Lung (tissue), 12 donors: ENCODE results near the gene INSM2. TPM values are rescaled to one million over a fixed set of nuclear protein-coding genes. Genes with fewer than 3 reads are reported as not detected.

Source experiments
- ATAC-seq: fragments of 200-7000 bp; cut with Tn5 transposase; one replicate; pipeline ENCODE4 v1.9.1; 2020; ENCODE audit warnings: moderate number of reproducible peaks; ENCODE audit not compliant: insufficient read depth, low FRiP score
- DNase-seq, 3 donors: peaks; one replicate each; pipeline ENCODE4 v3.0.0-alpha.2; 2013 to 2017
- H3K27ac ChIP-seq, 2 donors: one replicate each; pipeline ENCODE4 v1.5.1; 2013; ENCODE audit warnings: mild to moderate bottlenecking in 2 of 2, moderate library complexity in 2 of 2, control low read depth in 1 of 2, inconsistent platforms in 1 of 2, low read depth in 1 of 2, low read length in 1 of 2
- H3K27me3 ChIP-seq, 3 donors: one replicate each; pipeline ENCODE4 v1.5.1; 2013; ENCODE audit warnings: low read length in 2 of 3; ENCODE audit not compliant: control insufficient read depth in 3 of 3, insufficient read depth in 3 of 3
- H3K36me3 ChIP-seq, 4 donors: one replicate each; pipeline ENCODE4 v1.5.1; 2013; ENCODE audit warnings: low read length in 4 of 4, mild to moderate bottlenecking in 1 of 4, moderate library complexity in 1 of 4; ENCODE audit not compliant: control insufficient read depth in 4 of 4, insufficient read depth in 4 of 4
- H3K4me1 ChIP-seq, 5 donors: one replicate each; pipeline ENCODE4 v1.5.1; 2013; ENCODE audit warnings: low read length in 5 of 5, mild to moderate bottlenecking in 2 of 5, moderate library complexity in 1 of 5; ENCODE audit not compliant: control insufficient read depth in 5 of 5, insufficient read depth in 5 of 5
- H3K4me3 ChIP-seq: one replicate; pipeline ENCODE4 v1.5.1; 2013; ENCODE audit warnings: mild to moderate bottlenecking, control low read depth, moderate library complexity
- H3K9ac ChIP-seq, 2 donors: one replicate each; pipeline ENCODE4 v1.5.1; 2013; ENCODE audit warnings: low read length in 2 of 2, control low read depth in 1 of 2; ENCODE audit not compliant: insufficient read depth in 1 of 2
- H3K9me3 ChIP-seq, 4 donors: one replicate each; pipeline ENCODE4 v1.5.1; 2013; ENCODE audit warnings: low read length in 3 of 4, mild to moderate bottlenecking in 1 of 4, moderate library complexity in 1 of 4; ENCODE audit not compliant: control insufficient read depth in 4 of 4, insufficient read depth in 3 of 4
- CTCF ChIP-seq: IDR thresholded peaks from 2 replicates; pipeline ENCODE4 v1.5.1; 2012; ENCODE audit warnings: mild to moderate bottlenecking; ENCODE audit errors: control extremely low read depth, extremely low read depth
- WGBS, 2 donors: extraction: QIAGEN DNeasy Blood & Tissue Kit; methylation state at CpG; one replicate each; pipeline ENCODE4 v1.1.7; 2013; 5-methylcytosine and 5-hydroxymethylcytosine counted together
- polyA plus RNA-seq, 2 donors: library from polyadenylated mRNA; stranded (reverse); fragments of 200-250 nt; gene quantifications; one replicate each; pipeline ENCODE4 v1.2.1, GENCODE V29; 2013
- total RNA-seq, 2 donors: library from RNA; depleted of rRNA in 1 of 2; stranded (reverse); fragments of >200 nt in 1 of 2; gene quantifications; one replicate each; pipeline ENCODE4 v1.2.1, GENCODE V29; 2014 to 2021
- donor health status: control.
- donor health status: control.
- donor health status: Bipolar disorder and iron deficiency.
- donor health status: healthy.
- donor health status: DM: yes; HTN: yes; CAD: no.

INSM2 gene
- total and polyA plus RNA-seq, 4 donors, result 0.02 to 0.17 (median 0.07) TPM

GRCh38 chr14:35506927-35507326 lies 27.0 kb upstream of the INSM2 start:
- Histone ChIP-seq H3K4me3 (no peak overlapping the region), H3K36me3 (no peaks in the 10 kb centered on the region), H3K27me3 (no peaks in the 10 kb centered on the region), H3K4me1 (no peaks in the 10 kb centered on the region), H3K27ac (no peak overlapping the region), H3K9me3 (peaks cover 0 to 1% (median 0%) of the 10 kb centered on the region in 4 donors), H3K9ac (no peak overlapping the region)
- no peak for ATAC-seq
- no peak for TF ChIP-seq CTCF
- no peak for DNase-seq

- Histone ChIP-seq H3K4me1 (no peaks in the 10 kb centered on the region), H3K4me3 (no peak overlapping the region), H3K9ac (no peak overlapping the region), H3K36me3 (no peaks in the 10 kb centered on the region), H3K9me3 (peaks cover 0 to 4% (median 0%) of the 10 kb centered on the region in 4 donors), H3K27ac (no peak overlapping the region), H3K27me3 (no peaks in the 10 kb centered on the region)
- no peak for TF ChIP-seq CTCF
- 85 to 87% methylated on average over 2 of the region's 2 CpGs for WGBS, 2 donors
- DNase-seq (no peak), ATAC-seq (no peak)
Measured at GRCh38 chr14:35509846-35510245, 24.1 kb upstream of the INSM2 start.

- Histone ChIP-seq H3K27me3 (no peaks in the 10 kb centered on the region), H3K9me3 (peaks cover 0 to 4% (median 0%) of the 10 kb centered on the region in 4 donors), H3K9ac (no peak overlapping the region), H3K36me3 (no peaks in the 10 kb centered on the region), H3K27ac (no peak overlapping the region), H3K4me1 (no peaks in the 10 kb centered on the region), H3K4me3 (no peak overlapping the region)
- no peak for TF ChIP-seq CTCF
- WGBS, 2 donors, result 88 to 95% methylated on average over 4 of the region's 4 CpGs
- ATAC-seq, result no peak
- no peak for DNase-seq
Measured at GRCh38 chr14:35512765-35513164, 21.2 kb upstream of the INSM2 start.

- WGBS, 2 donors, result 90 to 94% methylated on average over 1 of the region's 1 CpG
- TF ChIP-seq CTCF, result no peak
- ATAC-seq (no peak), DNase-seq (no peak)
- no peak overlapping the region for H3K4me3 ChIP-seq
- H3K9me3 ChIP-seq, result peaks cover 0 to 4% (median 0%) of the 10 kb centered on the region in 4 donors
- no peaks in the 10 kb centered on the region for H3K27me3 ChIP-seq
- H3K27ac ChIP-seq, result no peak overlapping the region
- H3K36me3 ChIP-seq, result no peaks in the 10 kb centered on the region
- no peak overlapping the region for H3K9ac ChIP-seq
- H3K4me1 ChIP-seq, result no peaks in the 10 kb centered on the region
Measured at GRCh38 chr14:35515916-35516315, 18.0 kb upstream of the INSM2 start.
